ENCODE results near the gene CHTF18.

DNA sequence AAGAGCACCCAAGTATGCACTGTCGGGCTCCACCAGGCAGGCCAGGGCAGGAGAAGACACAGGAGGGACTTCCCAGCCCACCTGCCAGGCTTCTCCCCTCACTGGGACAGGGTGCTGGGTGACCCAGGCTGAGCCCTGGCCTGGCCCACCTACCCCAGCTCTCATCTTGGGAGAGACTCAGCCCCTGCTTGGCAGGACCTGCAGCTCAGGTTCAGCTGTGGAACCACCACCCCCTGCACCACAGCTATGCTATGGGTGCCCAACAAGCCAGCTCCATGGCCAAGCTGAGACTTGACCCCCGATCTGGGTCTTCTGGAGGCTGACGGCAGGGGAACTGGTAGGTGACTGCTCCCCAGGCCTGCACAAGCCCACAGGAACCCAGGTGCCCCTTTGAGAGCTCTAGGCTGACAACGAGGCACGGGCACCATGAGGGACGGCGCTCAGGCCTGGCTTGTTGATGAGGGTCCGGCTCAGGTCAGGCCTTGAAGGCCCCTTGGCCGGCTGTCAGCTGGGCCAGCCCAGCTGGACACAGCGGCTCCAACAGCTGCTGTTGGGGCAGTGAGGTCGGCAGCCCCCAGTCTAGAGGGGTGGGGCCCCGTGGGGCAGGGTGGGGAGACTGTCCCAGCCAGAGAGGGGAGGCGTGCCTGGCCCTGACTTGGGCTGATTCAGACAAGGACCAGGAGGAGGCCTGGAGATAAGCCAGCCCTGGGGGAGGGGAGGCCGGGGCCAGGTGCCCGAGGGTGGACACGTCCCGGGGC is 4.8 kb upstream of the CHTF18 start:
- TF ChIP-seq, protein P1, sequence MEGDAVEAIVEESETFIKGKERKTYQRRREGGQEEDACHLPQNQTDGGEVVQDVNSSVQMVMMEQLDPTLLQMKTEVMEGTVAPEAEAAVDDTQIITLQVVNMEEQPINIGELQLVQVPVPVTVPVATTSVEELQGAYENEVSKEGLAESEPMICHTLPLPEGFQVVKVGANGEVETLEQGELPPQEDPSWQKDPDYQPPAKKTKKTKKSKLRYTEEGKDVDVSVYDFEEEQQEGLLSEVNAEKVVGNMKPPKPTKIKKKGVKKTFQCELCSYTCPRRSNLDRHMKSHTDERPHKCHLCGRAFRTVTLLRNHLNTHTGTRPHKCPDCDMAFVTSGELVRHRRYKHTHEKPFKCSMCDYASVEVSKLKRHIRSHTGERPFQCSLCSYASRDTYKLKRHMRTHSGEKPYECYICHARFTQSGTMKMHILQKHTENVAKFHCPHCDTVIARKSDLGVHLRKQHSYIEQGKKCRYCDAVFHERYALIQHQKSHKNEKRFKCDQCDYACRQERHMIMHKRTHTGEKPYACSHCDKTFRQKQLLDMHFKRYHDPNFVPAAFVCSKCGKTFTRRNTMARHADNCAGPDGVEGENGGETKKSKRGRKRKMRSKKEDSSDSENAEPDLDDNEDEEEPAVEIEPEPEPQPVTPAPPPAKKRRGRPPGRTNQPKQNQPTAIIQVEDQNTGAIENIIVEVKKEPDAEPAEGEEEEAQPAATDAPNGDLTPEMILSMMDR (IDR thresholded peaks at IDR 0.05) = no peak
- TF ChIP-seq POLR2A (IDR thresholded peaks at IDR 0.05) = no peak

Data from body of pancreas (tissue), 4 donors.